ENCODE measurements around the gene MIPOL1. TPM values are rescaled to one million over a fixed set of nuclear protein-coding genes. Genes with fewer than 3 reads are reported as not detected.

MIPOL1 gene
- total and polyA plus RNA-seq, 3 donors from 2014 or later: 9.0 to 38.8 (median 31.6) TPM

- no peak for DNase-seq
- Histone ChIP-seq H3K36me3 (ENCODE audit: low read depth, missing control alignments) (no peaks in the 10 kb centered on the region), H3K4me3 (no peak overlapping the region), H3K9me3 (no peaks in the 10 kb centered on the region), H3K27ac (no peak overlapping the region), H3K27me3 (no peaks in the 10 kb centered on the region), H3K4me1 (no peaks in the 10 kb centered on the region)
- TF ChIP-seq POLR2A (IDR thresholded peaks at IDR 0.05) (no peak), CTCF (IDR thresholded peaks at IDR 0.05) (no peak)
- intact Hi-C loops (cut with DNase I; ENCODE audit: low total_unique reads): no loop called here
These were observed 78.2 kb downstream of the MIPOL1 start for GRCh38 chr14:37275963-37276362.

DNA sequence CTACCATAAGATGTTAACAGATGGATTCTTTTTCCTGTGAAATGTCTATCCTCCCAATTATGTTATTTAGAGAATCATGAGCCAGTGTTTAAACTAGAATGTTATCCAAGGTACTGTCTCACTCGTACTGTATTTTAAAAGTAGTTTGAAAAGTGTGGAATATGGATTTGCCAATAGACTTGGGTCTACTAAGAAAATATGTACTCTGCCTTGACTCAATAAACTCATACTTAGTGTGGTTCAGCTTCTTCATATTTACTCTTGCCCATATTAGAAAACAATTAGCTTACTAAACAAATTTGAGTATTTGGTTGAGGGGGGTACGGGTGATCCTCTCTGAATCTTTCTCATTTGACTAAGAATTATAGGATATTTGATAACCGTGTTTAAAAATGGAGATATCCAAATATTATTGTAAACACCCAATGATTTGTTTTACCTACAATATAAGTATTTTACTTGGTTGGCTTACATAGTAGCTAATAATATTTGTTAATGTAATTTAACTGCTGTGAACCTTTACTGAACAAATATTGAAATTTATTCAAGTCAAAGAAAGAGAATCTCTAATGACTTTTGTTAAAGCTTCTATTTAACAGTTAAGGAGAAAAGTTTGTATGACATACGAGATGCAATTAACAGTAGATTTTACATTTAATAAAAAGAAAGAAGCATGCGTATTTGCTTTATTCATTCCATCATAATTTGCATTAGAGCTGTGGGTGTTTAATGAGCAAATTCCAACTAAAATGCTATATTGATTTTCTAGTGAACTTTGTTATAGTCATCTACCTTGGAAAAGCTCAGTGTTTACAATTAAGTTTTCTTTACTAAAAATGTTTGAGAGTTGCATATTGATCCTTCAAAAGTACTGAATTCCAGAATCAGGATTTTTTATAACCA is 81.2 kb downstream of the MIPOL1 start:
- H3K9me3 ChIP-seq: no peaks in the 10 kb centered on the region
- no peak for TF ChIP-seq POLR2A (IDR thresholded peaks at IDR 0.05)
- TF ChIP-seq CTCF (IDR thresholded peaks at IDR 0.05): no peak
- H3K4me1 ChIP-seq: no peaks in the 10 kb centered on the region
- no peaks in the 10 kb centered on the region for H3K27me3 ChIP-seq
- intact Hi-C loops (cut with DNase I; ENCODE audit: low total_unique reads): no loop called here
- WGBS, 2 donors: 86 to 95% methylated on average over 5 of the region's 5 CpGs
- no peaks in the 10 kb centered on the region for H3K36me3 ChIP-seq (ENCODE audit: low read depth, missing control alignments)
- H3K27ac ChIP-seq: no peak overlapping the region
- no peak for DNase-seq
- H3K4me3 ChIP-seq: no peak overlapping the region

- Histone ChIP-seq H3K36me3 (ENCODE audit: low read depth, missing control alignments) (no peaks in the 10 kb centered on the region), H3K9me3 (no peaks in the 10 kb centered on the region), H3K4me3 (no peak overlapping the region), H3K27ac (no peak overlapping the region), H3K27me3 (no peaks in the 10 kb centered on the region), H3K4me1 (no peaks in the 10 kb centered on the region)
- intact Hi-C loops (cut with DNase I; ENCODE audit: low total_unique reads): no loop called here
- DNase-seq: no peak
- TF ChIP-seq CTCF (IDR thresholded peaks at IDR 0.05) (no peak), POLR2A (IDR thresholded peaks at IDR 0.05) (no peak)
- WGBS, 2 donors: 92 to 94% methylated on average over 2 of the region's 2 CpGs
These were observed 82.1 kb downstream of the MIPOL1 start for GRCh38 chr14:37279818-37280217.

DNA sequence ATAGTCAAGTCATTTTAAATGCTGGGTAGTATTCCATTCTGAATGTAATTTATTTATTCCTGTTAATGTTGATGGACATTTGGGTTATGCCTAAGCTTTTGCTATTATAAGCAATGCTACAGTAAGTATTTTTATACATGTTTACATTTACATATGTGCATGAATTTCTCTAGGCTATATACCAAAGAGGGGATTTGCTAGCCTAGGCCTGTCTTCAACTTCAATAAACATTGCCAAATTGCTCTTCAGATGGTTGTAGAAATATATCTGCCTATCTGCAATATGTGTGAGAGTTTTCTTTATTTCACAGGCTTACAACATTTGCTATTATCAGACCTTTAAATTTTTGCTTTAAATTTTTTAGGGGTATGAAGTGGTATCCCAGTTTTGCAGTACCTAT is 87.0 kb downstream of the MIPOL1 start:
- intact Hi-C loops (cut with DNase I; ENCODE audit: low total_unique reads): no loop called here
- no peak overlapping the region for H3K4me3 ChIP-seq
- H3K9me3 ChIP-seq: no peaks in the 10 kb centered on the region
- no peak for DNase-seq
- no peaks in the 10 kb centered on the region for H3K36me3 ChIP-seq (ENCODE audit: low read depth, missing control alignments)
- no peaks in the 10 kb centered on the region for H3K27me3 ChIP-seq
- no peaks in the 10 kb centered on the region for H3K4me1 ChIP-seq
- no peak for TF ChIP-seq POLR2A (IDR thresholded peaks at IDR 0.05)
- no peak for TF ChIP-seq CTCF (IDR thresholded peaks at IDR 0.05)
- H3K27ac ChIP-seq: no peak overlapping the region

DNA sequence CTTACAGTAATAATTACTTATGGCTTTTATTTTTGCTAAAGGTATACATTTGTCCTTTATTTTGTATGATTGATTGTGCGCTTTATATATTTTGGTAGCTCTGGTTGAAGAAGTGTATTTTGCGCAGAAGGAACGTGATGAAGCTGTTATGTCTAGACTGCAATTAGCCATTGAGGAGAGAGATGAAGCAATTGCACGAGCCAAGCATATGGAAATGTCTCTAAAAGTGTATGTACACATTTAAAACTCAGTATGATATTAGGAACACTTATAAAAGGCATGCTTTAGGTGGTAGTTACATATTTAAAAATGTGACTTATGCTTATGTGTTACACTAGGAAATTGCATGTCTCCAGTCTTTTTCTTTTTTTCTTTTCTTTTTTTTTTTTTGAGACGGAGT is 87.5 kb downstream of the MIPOL1 start:
- DNase-seq: no peak
- Histone ChIP-seq H3K9me3 (no peaks in the 10 kb centered on the region), H3K4me1 (no peaks in the 10 kb centered on the region), H3K27me3 (no peaks in the 10 kb centered on the region), H3K4me3 (no peak overlapping the region), H3K27ac (no peak overlapping the region), H3K36me3 (ENCODE audit: low read depth, missing control alignments) (no peaks in the 10 kb centered on the region)
- intact Hi-C loops (cut with DNase I; ENCODE audit: low total_unique reads): no loop called here
- WGBS, 2 donors: 93 to 97% methylated on average over 5 of the region's 5 CpGs
- TF ChIP-seq POLR2A (IDR thresholded peaks at IDR 0.05) (no peak), CTCF (IDR thresholded peaks at IDR 0.05) (no peak)
